Ascending aorta (tissue), 2 donors: Measurements from ENCODE around the gene SF3A2. TPM values are rescaled to one million over a fixed set of nuclear protein-coding genes. Genes with fewer than 3 reads are reported as not detected.

Source experiments
- DNase-seq, 2 donors: peaks; one replicate each; pipeline ENCODE4 v3.0.0-alpha.2; 2019; ENCODE audit warnings: low spot score in 2 of 2
- H3K27ac ChIP-seq, 2 donors: fragments of 200-600 bp; sonication (generic); one replicate each; pipeline ENCODE4 v1.5.1; 2016 to 2017; ENCODE audit warnings: mild to moderate bottlenecking in 1 of 2
- H3K27me3 ChIP-seq: fragments of 200-600 bp; sonication (generic); one replicate; pipeline ENCODE4 v1.5.1; 2017
- H3K36me3 ChIP-seq, 2 donors: fragments of 200-600 bp; sonication (generic); one replicate each; pipeline ENCODE4 v1.5.1; 2016
- H3K4me1 ChIP-seq, 2 donors: fragments of 200-600 bp; sonication (generic); one replicate each; pipeline ENCODE4 v1.5.1; 2016 to 2017; ENCODE audit warnings: mild to moderate bottlenecking in 1 of 2
- H3K4me3 ChIP-seq, 2 donors: fragments of 200-600 bp; sonication (generic); one replicate each; pipeline ENCODE4 v1.5.1; 2016 to 2017; ENCODE audit warnings: mild to moderate bottlenecking in 1 of 2
- H3K9me3 ChIP-seq, 2 donors: fragments of 200-600 bp; sonication (generic); one replicate each; pipeline ENCODE4 v1.5.1; 2016
- intact Hi-C: fragments of 100-400 bp; cut with DNase I; formaldehyde crosslinking; loops from one replicate; pipeline ENCODE4 v1.15.1; 2023
- total RNA-seq: library from RNA; depleted of rRNA; stranded (reverse); fragments of >200 nt; gene quantifications from one replicate; pipeline ENCODE4 v1.1.0, GENCODE V29; 2016
- TF ChIP-seq, protein P1 (sequence below), 3 experiments: fragments of 200-600 bp in 2 of 3; fragments of 450-650 bp in 1 of 3; sonication (generic) in 2 of 3; IDR thresholded peaks; one replicate each; pipeline ENCODE4 v1.5.1; 2016 to 2019; ENCODE audit warnings: antibody characterized with exemption in 3 of 3, mild to moderate bottlenecking in 1 of 3, moderate library complexity in 1 of 3

The SF3A2 gene
- total RNA-seq, 1 donor from 2014 or later, result 21.3 TPM

DNA sequence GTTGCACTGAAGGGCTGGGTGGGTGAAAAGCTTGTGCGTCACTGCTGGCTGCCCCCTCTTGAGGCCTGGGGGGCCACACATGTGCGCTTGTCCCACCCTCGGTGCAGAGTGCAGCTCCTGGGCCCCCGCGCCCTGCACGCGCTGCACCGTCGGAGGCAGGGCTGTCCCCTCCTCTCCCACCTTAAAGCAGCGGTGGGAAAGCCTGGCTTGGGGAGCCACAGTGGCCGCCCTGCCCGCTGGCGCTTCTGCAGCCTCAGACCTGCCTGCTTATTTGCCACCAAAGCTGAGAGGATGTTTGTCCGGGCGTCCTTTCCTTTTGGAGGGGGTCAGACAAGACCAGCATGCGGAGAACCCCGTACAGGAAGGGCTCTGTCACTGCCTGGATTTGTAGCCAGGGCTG is 27.2 kb upstream of the SF3A2 start:
- DNase-seq, result no peak
- intact Hi-C loops, result no loop called here
- Histone ChIP-seq H3K27ac (no peak overlapping the region), H3K27me3 (no peaks in the 10 kb centered on the region), H3K9me3 (no peaks in the 10 kb centered on the region), H3K4me3 (no peak overlapping the region), H3K36me3 (peaks cover 57 to 71% of the 10 kb centered on the region in 2 donors), H3K4me1 (no peaks in the 10 kb centered on the region)
- TF ChIP-seq, protein P1, sequence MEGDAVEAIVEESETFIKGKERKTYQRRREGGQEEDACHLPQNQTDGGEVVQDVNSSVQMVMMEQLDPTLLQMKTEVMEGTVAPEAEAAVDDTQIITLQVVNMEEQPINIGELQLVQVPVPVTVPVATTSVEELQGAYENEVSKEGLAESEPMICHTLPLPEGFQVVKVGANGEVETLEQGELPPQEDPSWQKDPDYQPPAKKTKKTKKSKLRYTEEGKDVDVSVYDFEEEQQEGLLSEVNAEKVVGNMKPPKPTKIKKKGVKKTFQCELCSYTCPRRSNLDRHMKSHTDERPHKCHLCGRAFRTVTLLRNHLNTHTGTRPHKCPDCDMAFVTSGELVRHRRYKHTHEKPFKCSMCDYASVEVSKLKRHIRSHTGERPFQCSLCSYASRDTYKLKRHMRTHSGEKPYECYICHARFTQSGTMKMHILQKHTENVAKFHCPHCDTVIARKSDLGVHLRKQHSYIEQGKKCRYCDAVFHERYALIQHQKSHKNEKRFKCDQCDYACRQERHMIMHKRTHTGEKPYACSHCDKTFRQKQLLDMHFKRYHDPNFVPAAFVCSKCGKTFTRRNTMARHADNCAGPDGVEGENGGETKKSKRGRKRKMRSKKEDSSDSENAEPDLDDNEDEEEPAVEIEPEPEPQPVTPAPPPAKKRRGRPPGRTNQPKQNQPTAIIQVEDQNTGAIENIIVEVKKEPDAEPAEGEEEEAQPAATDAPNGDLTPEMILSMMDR (IDR thresholded peaks at IDR 0.05), result no peak

DNA sequence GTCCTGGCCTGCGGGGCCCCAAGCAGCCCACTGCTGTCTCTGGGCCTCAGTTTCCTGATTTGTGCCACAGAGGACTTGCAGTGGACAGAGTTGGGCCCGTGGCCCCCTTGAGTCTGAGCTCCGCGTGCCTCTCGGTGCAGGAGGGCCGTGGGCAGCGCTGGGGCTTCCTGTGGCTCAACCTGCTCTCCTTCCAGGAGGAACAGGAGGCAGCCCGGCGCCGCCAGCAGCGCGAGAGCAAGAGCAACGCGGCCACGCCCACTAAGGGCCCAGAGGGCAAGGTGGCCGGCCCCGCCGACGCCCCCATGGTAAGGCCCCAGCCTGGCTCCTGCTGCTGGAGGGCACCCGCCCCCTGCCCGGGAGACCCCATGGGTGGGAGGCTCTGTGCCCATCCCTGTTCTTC is 26.4 kb upstream of the SF3A2 start:
- H3K4me3 ChIP-seq, result no peak overlapping the region
- H3K36me3 ChIP-seq, result peaks cover 65 to 79% of the 10 kb centered on the region in 2 donors
- intact Hi-C loops, result no loop called here
- no peak for DNase-seq
- H3K27me3 ChIP-seq, result no peaks in the 10 kb centered on the region
- no peaks in the 10 kb centered on the region for H3K4me1 ChIP-seq
- no peak overlapping the region for H3K27ac ChIP-seq
- H3K9me3 ChIP-seq, result no peaks in the 10 kb centered on the region
- TF ChIP-seq, protein P1 (IDR thresholded peaks at IDR 0.05), result no peak

DNA sequence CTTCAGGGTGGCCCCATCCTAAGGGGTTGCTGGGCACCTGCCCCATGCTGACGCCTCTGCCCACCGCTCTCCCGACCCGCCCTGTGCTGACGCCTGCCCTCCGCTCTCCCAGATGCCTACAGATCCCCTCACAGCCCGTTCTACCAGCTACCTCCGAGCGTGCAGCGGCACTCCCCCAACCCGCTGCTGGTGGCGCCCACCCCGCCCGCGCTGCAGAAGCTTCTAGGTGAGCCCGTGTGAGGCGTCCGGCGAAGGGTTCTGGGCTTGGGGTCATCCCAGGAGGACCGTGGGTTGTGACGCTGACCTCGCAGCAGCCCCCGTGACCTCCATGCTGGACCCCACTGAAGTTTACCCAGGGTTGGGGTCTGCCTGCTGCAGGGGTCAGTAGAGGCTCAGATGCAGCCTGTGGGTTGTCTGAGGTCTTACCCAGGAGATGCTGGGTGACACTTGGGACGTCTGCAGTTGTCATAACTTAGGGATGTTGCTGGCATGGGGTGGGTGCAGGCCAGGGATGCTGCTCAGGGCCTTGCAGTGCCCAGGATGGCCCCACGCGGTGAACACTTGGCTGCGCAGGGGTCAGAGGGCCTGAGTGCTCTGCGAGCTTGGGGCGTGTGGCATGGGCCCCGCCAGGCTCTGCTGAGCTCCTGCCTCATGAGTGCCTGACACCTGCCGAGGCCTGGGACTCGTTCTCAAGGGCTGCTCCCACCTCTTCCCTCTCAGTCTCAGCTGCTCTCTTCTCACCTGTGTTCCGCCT is 25.5 kb upstream of the SF3A2 start:
- Histone ChIP-seq H3K27ac (no peak overlapping the region), H3K4me1 (no peaks in the 10 kb centered on the region), H3K27me3 (no peaks in the 10 kb centered on the region), H3K9me3 (no peaks in the 10 kb centered on the region), H3K4me3 (no peak overlapping the region), H3K36me3 (peaks cover 72 to 88% of the 10 kb centered on the region in 2 donors)
- DNase-seq, result no peak
- intact Hi-C loops, result no loop called here
- TF ChIP-seq, protein P1 (IDR thresholded peaks at IDR 0.05), result no peak

DNA sequence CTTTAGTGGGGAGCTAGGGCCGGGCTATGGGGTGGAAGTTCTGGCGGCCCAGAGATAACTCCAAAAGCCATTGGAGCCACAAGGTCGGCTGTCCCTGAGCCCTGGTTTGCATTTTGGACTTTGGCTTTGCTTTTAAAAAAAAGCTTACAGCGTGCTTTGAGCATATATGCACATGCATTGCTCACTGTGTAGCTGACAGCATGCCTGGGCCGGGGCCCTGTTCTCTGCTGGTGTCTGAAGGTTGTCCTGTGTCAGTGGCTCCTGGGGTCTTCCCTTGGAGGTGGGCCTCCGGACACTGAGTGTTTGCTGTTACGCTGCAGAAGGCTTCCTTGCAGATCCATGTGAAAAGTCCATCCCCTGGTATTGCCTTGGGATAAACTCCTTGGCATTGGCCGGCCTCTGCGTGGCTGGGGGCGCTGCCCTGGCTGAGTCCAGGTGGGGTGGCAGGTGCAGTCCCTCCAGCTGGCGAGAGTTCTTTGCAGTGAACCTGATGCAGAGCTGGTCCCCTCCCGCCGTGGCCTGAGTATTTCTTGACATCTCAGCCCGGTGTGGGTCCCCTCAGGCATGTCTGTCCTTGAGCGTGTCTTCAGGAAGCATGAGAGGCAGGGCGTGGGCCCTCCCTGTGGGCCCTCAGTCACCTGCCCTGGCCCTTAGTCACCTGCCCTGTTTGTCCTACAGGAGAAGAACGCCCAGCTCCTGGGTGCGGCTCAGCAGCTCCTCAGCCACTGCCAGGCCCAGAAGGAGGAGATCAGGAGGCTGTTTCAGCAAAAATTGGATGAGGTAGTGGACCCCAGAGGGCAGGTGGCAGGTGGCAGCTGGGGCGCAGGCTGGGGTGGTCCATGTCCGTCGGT is 23.5 kb upstream of the SF3A2 start:
- Histone ChIP-seq H3K36me3 (peaks cover 76 to 91% of the 10 kb centered on the region in 2 donors), H3K27ac (no peak overlapping the region)
- intact Hi-C loops, result no loop called here

DNA sequence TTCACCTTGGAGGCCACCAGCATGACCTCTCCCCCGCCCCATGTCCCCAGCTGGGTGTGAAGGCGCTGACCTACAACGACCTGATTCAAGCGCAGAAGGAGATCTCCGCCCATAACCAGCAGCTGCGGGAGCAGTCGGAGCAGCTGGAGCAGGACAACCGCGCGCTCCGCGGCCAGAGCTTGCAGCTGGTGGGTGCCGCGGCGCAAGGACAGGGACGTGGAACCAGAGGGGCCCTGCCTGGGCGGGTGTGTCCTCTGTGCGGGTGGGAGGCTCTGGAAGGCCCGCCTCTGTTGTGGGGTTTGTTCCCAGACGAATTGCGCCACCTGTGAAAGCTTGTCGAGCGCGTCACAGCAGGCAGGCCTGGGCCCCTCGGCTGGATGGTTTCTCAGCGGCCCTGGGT is 22.8 kb upstream of the SF3A2 start:
- Histone ChIP-seq H3K27ac (no peak overlapping the region), H3K9me3 (no peaks in the 10 kb centered on the region), H3K36me3 (peaks cover 73 to 92% of the 10 kb centered on the region in 2 donors), H3K27me3 (no peaks in the 10 kb centered on the region), H3K4me1 (no peaks in the 10 kb centered on the region), H3K4me3 (no peak overlapping the region)
- TF ChIP-seq, protein P1 (IDR thresholded peaks at IDR 0.05), result no peak
- intact Hi-C loops, result no loop called here
- no peak for DNase-seq

More for the DNA sequence above, 23.5 kb upstream of the SF3A2 start:
- Histone ChIP-seq H3K9me3 (no peaks in the 10 kb centered on the region), H3K27me3 (no peaks in the 10 kb centered on the region), H3K4me3 (no peak overlapping the region), H3K4me1 (no peaks in the 10 kb centered on the region)
- TF ChIP-seq, protein P1 (IDR thresholded peaks at IDR 0.05), result no peak
- DNase-seq, result no peak
